ENCODE measurements around the gene IL10RB.

- no peak for TF ChIP-seq POLR2A (IDR thresholded peaks at IDR 0.05; ENCODE audit: low read depth, low read length)
- no peak for TF ChIP-seq TAF1 (IDR thresholded peaks at IDR 0.05; ENCODE audit: borderline replicate concordance, low read depth, low read length)
These were observed 43.6 kb downstream of the IL10RB start for GRCh38 chr21:33309778-33310177.

Measured in GM12892 (cell line).